GM21360 (cell line): ENCODE measurements around the gene DLGAP4.

ENCODE experiments used
- ATAC-seq: cut with Tn5 transposase; IDR thresholded peaks from one replicate; pipeline ENCODE4 v1.9.1; 2021; ENCODE audit warnings: mild to moderate bottlenecking, moderate library complexity; ENCODE audit not compliant: unreplicated experiment

The DLGAP4 gene

GRCh38 chr20:36399147-36399968 is 93.2 kb downstream of the DLGAP4 start:
- no peak for ATAC-seq

GRCh38 chr20:36399969-36400545 is 93.9 kb downstream of the DLGAP4 start:
- ATAC-seq = no peak

GRCh38 chr20:36400909-36401735 is 95.0 kb downstream of the DLGAP4 start:
- ATAC-seq = no peak

- no peak for ATAC-seq
These were observed 96.6 kb downstream of the DLGAP4 start for GRCh38 chr20:36402708-36403107.

- ATAC-seq = no peak
These were observed 98.4 kb downstream of the DLGAP4 start for GRCh38 chr20:36404435-36404978.

GRCh38 chr20:36405255-36405654 is 99.1 kb downstream of the DLGAP4 start:
- no peak for ATAC-seq

- ATAC-seq = no peak
These were observed 101.1 kb downstream of the DLGAP4 start for GRCh38 chr20:36407199-36407733.

- no peak for ATAC-seq
These were observed 102.1 kb downstream of the DLGAP4 start for GRCh38 chr20:36408219-36408618.

GRCh38 chr20:36411861-36412454 is 105.8 kb downstream of the DLGAP4 start:
- no peak for ATAC-seq

- no peak for ATAC-seq
These were observed 109.4 kb downstream of the DLGAP4 start for GRCh38 chr20:36415475-36416002.

- no peak for ATAC-seq
These were observed 112.6 kb downstream of the DLGAP4 start for GRCh38 chr20:36418711-36419110.

- no peak for ATAC-seq
These were observed 115.5 kb downstream of the DLGAP4 start for GRCh38 chr20:36421641-36422040.

- no peak for ATAC-seq
These were observed 118.2 kb downstream of the DLGAP4 start for GRCh38 chr20:36424314-36424713.

- ATAC-seq = no peak
These were observed 119.0 kb downstream of the DLGAP4 start for GRCh38 chr20:36425166-36425565.

GRCh38 chr20:36431604-36432003 is 125.5 kb downstream of the DLGAP4 start:
- no peak for ATAC-seq

GRCh38 chr20:36432096-36432495 is 126.0 kb downstream of the DLGAP4 start:
- no peak for ATAC-seq

- ATAC-seq = no peak
These were observed 128.2 kb downstream of the DLGAP4 start for GRCh38 chr20:36434383-36434782.

GRCh38 chr20:36435124-36435523 is 129.0 kb downstream of the DLGAP4 start:
- no peak for ATAC-seq

- ATAC-seq = peak; percentile 57
These were observed 129.7 kb downstream of the DLGAP4 start for GRCh38 chr20:36435592-36436541.
